Pons (tissue), 1 donor: ENCODE measurements around the gene USP30.

Source experiments
- DNase-seq: peaks from one replicate; pipeline ENCODE4 v3.0.0-alpha.2; 2016; ENCODE audit warnings: low spot score

Gene USP30

DNA sequence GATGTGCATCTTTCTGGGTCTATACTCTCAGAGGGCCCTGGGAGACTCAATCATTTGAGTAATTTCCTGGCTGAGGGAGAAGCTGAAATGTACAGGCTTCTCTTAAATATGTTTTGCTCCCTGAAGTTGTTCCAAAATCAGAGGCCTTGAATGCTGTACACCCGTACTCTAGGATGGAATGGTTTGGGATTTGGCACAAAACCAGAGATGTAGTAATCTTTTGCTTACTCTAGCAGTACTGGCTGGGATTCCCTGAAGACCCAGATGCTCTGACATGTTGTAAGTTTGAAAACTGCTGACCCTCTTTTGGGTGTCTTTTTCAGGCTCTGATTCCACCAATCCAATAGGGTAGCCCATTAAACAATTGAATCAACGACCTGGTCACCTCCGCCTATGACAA is 74.4 kb downstream of the USP30 start:
- no peak for DNase-seq

DNA sequence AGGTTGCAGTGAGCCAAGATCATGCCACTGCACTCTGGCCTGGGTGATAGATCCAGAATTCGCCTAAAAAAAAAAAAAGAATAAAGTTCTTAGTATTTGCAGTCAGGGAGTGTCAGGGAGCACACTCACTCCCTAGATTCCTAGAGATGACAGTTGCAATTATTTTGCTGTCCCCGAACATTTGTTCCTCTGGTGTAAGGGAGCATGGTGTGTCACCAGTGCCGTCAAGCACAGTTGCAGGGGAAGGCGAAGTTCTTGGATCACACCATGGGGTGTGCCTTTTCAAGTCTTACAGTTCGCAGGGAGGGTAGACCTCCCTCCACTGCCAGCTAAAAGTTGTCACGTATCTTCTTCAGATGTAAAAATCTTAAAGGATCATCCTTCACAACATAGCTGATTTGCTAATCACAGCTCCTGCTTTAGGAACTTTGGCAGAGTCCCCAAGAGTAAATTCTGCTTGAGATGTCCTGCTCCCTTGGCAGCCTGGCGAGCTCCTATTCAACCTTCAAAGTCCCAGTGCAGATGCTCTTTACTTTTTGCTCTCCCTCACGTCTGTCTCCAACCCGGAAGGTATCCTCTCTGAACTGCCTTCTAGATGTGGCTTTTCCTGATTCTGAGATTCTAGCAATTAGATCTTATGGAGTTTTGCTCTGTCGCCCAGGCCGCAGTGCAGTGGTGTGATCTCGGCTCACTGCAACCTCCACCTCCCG is 75.3 kb downstream of the USP30 start:
- no peak for DNase-seq

GRCh38 chr12:109130297-109131153 is 78.1 kb downstream of the USP30 start:
- no peak for DNase-seq

GRCh38 chr12:109131154-109132050 is 79.0 kb downstream of the USP30 start:
- DNase-seq: no peak

DNA sequence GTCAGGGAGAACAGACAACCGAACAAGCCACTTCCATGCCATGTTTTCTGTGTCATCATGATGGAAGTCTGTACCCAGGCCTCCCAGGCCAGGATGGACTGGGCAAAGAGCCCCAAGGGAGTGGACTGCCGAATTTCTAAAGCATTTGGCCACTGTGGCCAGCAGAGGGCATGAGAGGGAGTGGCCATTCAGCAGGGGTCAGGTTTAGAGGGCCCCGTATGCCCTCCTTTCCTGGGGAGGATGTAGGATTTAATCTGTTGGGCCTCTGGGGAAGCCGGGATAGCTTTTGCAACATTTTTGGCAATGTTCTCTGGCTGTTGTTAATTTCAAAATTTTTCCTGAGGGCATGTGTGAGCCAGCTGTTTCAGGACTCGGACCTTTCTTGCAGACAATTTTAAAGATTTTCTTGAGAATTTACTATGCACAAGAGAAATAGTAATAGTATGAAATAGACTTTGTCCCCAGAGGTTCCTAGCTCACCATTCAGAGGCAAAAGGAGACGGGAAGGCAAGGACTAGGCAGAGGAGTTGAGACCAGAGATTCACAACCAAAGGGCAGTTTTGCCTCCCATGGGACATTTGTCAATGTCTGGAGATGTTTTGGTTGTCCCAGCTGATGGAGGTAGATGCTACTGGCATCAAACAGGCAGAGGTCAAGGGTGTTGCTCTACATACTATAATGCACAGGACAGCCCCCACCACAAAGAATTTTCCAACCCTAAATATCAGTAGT is 82.0 kb downstream of the USP30 start:
- no peak for DNase-seq

DNA sequence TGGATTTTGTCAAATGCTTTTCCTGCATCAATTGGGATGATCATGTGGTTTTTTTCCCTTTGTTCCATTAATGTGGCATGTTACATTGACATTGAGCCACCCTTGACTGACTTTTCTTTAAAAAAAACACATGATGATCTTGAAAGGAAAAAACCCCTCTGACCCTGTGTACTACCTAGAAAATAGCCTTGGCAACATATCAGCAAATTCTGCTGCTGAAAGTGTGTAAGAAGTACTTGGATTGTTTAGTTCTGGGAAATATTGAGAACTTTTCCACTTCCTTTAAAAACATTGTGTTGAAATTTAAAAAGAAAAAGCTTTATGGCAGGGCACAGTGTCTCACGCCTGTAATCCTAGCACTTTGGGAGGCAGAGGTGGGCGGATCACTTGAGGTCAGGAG is 84.7 kb downstream of the USP30 start:
- DNase-seq: no peak
